ENCODE measurements around the gene POM121C.
"Not testable (repeated sequence)": the region's sequence is repeated elsewhere in the genome, so short reads cannot be mapped to it uniquely, and the experiment has no call there.

DNA sequence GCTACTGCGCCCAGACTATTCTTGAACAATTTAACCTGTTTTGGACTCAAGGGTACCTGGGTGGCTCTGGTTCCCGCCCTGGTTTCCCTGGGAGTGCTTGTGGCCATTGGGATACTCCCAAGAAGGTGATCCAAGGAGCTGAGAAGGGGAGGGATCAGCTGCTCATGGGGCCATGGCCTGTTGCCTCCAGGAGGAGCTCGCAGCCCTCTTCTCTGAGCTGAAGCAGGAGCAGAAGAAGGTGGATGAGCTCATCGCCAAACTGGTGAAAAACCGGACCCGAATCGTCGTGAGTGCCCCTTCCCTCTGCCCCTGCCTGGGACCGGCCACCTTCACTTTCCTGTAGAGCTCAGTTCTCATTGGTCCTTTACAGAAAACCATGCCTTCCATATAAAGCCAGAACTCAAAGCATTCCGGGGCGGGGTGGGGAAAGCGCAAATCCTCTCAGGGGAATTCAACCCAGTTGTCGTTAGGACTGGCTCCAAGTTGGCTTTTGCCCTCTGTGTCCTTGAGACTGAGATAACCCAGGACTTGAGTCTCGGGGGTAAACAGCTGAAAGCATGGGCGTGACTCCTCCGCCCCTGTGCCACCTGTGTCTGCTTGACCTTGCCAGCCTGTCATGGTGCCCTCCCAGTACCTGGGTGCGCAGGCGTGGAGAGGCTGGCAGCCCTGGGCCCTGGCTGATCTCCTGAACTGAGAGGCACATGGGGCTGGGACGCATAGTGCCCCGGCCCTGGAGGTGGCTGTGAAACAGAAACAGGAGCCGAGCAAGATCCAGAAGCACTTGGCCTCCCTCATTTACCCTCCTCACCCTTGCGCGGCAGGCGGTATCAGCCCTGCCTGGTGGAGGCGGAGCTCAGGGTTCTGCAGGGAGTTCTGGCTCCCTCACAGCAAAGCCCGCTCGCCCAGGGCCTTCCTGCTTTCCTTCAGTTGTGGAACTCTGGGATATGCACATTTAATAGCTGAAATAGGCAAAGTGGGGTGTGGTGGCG lies 82.3 kb downstream of the POM121C start:
- TF ChIP-seq, protein P1, sequence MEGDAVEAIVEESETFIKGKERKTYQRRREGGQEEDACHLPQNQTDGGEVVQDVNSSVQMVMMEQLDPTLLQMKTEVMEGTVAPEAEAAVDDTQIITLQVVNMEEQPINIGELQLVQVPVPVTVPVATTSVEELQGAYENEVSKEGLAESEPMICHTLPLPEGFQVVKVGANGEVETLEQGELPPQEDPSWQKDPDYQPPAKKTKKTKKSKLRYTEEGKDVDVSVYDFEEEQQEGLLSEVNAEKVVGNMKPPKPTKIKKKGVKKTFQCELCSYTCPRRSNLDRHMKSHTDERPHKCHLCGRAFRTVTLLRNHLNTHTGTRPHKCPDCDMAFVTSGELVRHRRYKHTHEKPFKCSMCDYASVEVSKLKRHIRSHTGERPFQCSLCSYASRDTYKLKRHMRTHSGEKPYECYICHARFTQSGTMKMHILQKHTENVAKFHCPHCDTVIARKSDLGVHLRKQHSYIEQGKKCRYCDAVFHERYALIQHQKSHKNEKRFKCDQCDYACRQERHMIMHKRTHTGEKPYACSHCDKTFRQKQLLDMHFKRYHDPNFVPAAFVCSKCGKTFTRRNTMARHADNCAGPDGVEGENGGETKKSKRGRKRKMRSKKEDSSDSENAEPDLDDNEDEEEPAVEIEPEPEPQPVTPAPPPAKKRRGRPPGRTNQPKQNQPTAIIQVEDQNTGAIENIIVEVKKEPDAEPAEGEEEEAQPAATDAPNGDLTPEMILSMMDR (IDR thresholded peaks at IDR 0.05): not testable (repeated sequence)
- not testable (repeated sequence) for TF ChIP-seq POLR2AphosphoS5, POLR2A, EP300 (IDR thresholded peaks at IDR 0.05)

All from upper lobe of left lung (tissue), 4 donors.